Endothelial cell of umbilical vein (primary cell): ENCODE measurements around the gene GABARAPL1. TPM values are rescaled to one million over a fixed set of nuclear protein-coding genes. Genes with fewer than 3 reads are reported as not detected.

ENCODE experiments used
- BruUV-seq: library from RNA; stranded (reverse); fragments of 400-500 nt; replicated peaks from 2 replicates; lab custom pipeline; 2021; lab: Mats Ljungman, UMichigan
- CTCF ChIA-PET: fragments of 300-600, 350-600 bp; sonication (Branson Sonifier 250); formaldehyde crosslinking; loops from one replicate; lab custom pipeline; 2021; ENCODE audit warnings: antibody characterized with exemption, inconsistent platforms; lab: Charles Lee
- POLR2A ChIA-PET: fragments of 300-600, 350-600 bp; sonication (Branson Sonifier 250); formaldehyde crosslinking; loops from one replicate; lab custom pipeline; 2021; ENCODE audit warnings: antibody characterized with exemption, inconsistent platforms; lab: Charles Lee
- DNase-seq: peaks from one replicate; pipeline ENCODE4 v3.0.0-alpha.2; 2011; ENCODE audit warnings: low read depth, low spot score
- FAIRE-seq: peaks from 2 replicates; lab custom pipeline; 2011; peaks lifted over from hg19 to GRCh38; lab: Jason Lieb, UNC
- H2AFZ ChIP-seq: 2 replicates; pipeline ENCODE4 v1.6.0; 2012; ENCODE audit warnings: low read depth, low read length, control low read depth, inconsistent platforms
- H3K27ac ChIP-seq: 2 replicates; pipeline ENCODE4 v1.5.1; 2011; ENCODE audit warnings: low read depth, mild to moderate bottlenecking, control low read depth, low read length, moderate library complexity; ENCODE audit not compliant: insufficient read depth
- H3K27me3 ChIP-seq, 2 experiments: 2 replicates each; pipeline versions ENCODE4 v1.6.0 to v1.6.1; 2011; ENCODE audit warnings: low read length in 2 of 2, mixed read lengths in 1 of 2; ENCODE audit not compliant: control insufficient read depth in 2 of 2, insufficient read depth in 2 of 2
- H3K36me3 ChIP-seq, 2 experiments: 2 replicates in 1 of 2; 3 replicates in 1 of 2; pipeline ENCODE4 v1.5.1; 2011; ENCODE audit warnings: low read length in 2 of 2, mild to moderate bottlenecking in 1 of 2, moderate library complexity in 1 of 2; ENCODE audit not compliant: control insufficient read depth in 2 of 2, insufficient read depth in 2 of 2; ENCODE audit errors: extremely low read depth in 1 of 2
- H3K4me1 ChIP-seq: 3 replicates; pipeline ENCODE4 v1.5.1; 2011; ENCODE audit warnings: mild to moderate bottlenecking, low read length; ENCODE audit not compliant: control insufficient read depth, insufficient read depth; ENCODE audit errors: extremely low read depth
- H3K4me2 ChIP-seq: 2 replicates; pipeline ENCODE4 v1.6.1; 2011; ENCODE audit warnings: low read length, control low read depth, mixed read lengths; ENCODE audit not compliant: insufficient read depth
- H3K4me3 ChIP-seq, 3 experiments: fragments of 200-600 bp in 1 of 3; sonication (generic), shearing (Covaris generic) in 1 of 3; replicated peaks in 1 of 3; 2 replicates each; pipeline ENCODE4 v1.5.1; 2011 to 2016; ENCODE audit warnings: control low read depth in 3 of 3, low read length in 3 of 3, mild to moderate bottlenecking in 2 of 3, inconsistent platforms in 1 of 3, low read depth in 1 of 3, moderate library complexity in 1 of 3; ENCODE audit not compliant: insufficient read depth in 1 of 3
- H3K79me2 ChIP-seq: 2 replicates; pipeline ENCODE4 v1.6.0; 2012; ENCODE audit warnings: low read length, inconsistent platforms; ENCODE audit not compliant: control insufficient read depth, insufficient read depth
- H3K9ac ChIP-seq: replicated peaks from 2 replicates; pipeline ENCODE3; 2011; ENCODE audit warnings: low read length, control low read depth; ENCODE audit not compliant: insufficient read depth; ENCODE audit errors: extremely low read depth
- H3K9me1 ChIP-seq: replicated peaks from 3 replicates; pipeline ENCODE4 v1.6.0; 2011; ENCODE audit warnings: mild to moderate bottlenecking, low read length; ENCODE audit not compliant: control insufficient read depth, insufficient read depth; ENCODE audit errors: extremely low read depth
- H3K9me3 ChIP-seq: replicated peaks from 2 replicates; pipeline ENCODE4 v1.5.1; 2012; ENCODE audit warnings: low read length, inconsistent platforms; ENCODE audit not compliant: control insufficient read depth, insufficient read depth
- H4K20me1 ChIP-seq: replicated peaks from 2 replicates; pipeline ENCODE3; 2011; ENCODE audit warnings: mild to moderate bottlenecking, low read length; ENCODE audit not compliant: control insufficient read depth, insufficient read depth; ENCODE audit errors: extremely low read depth
- CTCF ChIP-seq, 2 donors: IDR thresholded peaks; 1 replicate in 1 of 2; 2 replicates in 1 of 2; pipeline ENCODE4 v1.5.1; 2011; ENCODE audit warnings: low read length in 2 of 2, mild to moderate bottlenecking in 2 of 2, moderate library complexity in 2 of 2, control low read depth in 1 of 2, inconsistent platforms in 1 of 2, low read depth in 1 of 2; ENCODE audit not compliant: insufficient read depth in 1 of 2; ENCODE audit errors: extremely low read depth in 1 of 2
- EZH2 ChIP-seq: IDR thresholded peaks from 2 replicates; pipeline ENCODE4 v1.6.1; 2012; ENCODE audit warnings: borderline replicate concordance, low read depth, mild to moderate bottlenecking, moderate library complexity, low read length, inconsistent platforms; ENCODE audit not compliant: severe bottlenecking
- FOS ChIP-seq: IDR thresholded peaks from 2 replicates; pipeline ENCODE4 v1.6.1; 2011; ENCODE audit warnings: mild to moderate bottlenecking, low read length, moderate library complexity, borderline replicate concordance; ENCODE audit not compliant: insufficient read depth
- GATA2 ChIP-seq: IDR thresholded peaks from 2 replicates; pipeline ENCODE4 v1.7.0; 2011; ENCODE audit warnings: low read depth, mild to moderate bottlenecking, moderate library complexity, mixed read lengths, low read length; ENCODE audit not compliant: insufficient read length, insufficient read depth
- JUN ChIP-seq: IDR thresholded peaks from 2 replicates; pipeline ENCODE4 v1.6.1; 2011; ENCODE audit warnings: borderline replicate concordance, low read depth; ENCODE audit not compliant: insufficient read length, insufficient read depth
- MAX ChIP-seq: IDR thresholded peaks from 2 replicates; pipeline ENCODE4 v1.6.1; 2011; ENCODE audit not compliant: insufficient read depth, insufficient read length
- MYC ChIP-seq: IDR thresholded peaks from one replicate; pipeline ENCODE4 v1.6.1; 2011; ENCODE audit warnings: mild to moderate bottlenecking, low read depth, low read length
- POLR2A ChIP-seq: IDR thresholded peaks from 2 replicates; pipeline ENCODE4 v1.6.1; 2012; ENCODE audit warnings: low read depth, mild to moderate bottlenecking, control low read depth, low read length
- dilution Hi-C: fragments of 300-500 bp; cut with MboI; formaldehyde crosslinking; loops from one replicate; pipeline ENCODE4 v1.15.0; 2019; ENCODE audit warnings: low sequenced_read_pairs; ENCODE audit not compliant: extremely low pct_ligation_motif_present
- intact Hi-C: fragments of 100-400 bp; cut with micrococcal nuclease; formaldehyde crosslinking; loops from one replicate; pipeline ENCODE4 v1.10.0; 2022
- polyA plus RNA-seq, 4 experiments: library from polyadenylated mRNA; depleted of rRNA in 3 of 4; stranded (reverse) in 3 of 4; unstranded in 1 of 4; fragments of >200 nt; gene quantifications; 2 replicates each; pipeline versions ENCODE4 v1.2.1 to v1.2.3, GENCODE V29; 2011 to 2012; ENCODE audit warnings: missing spikeins in 1 of 4
- total RNA-seq: library from RNA; stranded (reverse); gene quantifications from 2 replicates; pipeline ENCODE4 v1.2.3, GENCODE V29; 2021

Gene GABARAPL1
- total and polyA plus RNA-seq, 2 donors (not counting 3 experiments of a cell fraction or from before 2014, with no cell fraction given), result 59.4 to 65.6 TPM

- BruUV-seq, result no TSS peak
- no peak for TF ChIP-seq FOS
- TF ChIP-seq GATA2, result no peak
- TF ChIP-seq MAX, result no peak
- no peak for TF ChIP-seq CTCF (IDR thresholded peaks at IDR 0.05; ENCODE audit: extremely low read depth in 1 of 2, insufficient read depth in 1 of 2, low read depth in 1 of 2, low read length in 2 of 2)
- no peaks in the 10 kb centered on the region for H3K9me1 ChIP-seq
- no peaks in the 10 kb centered on the region for H4K20me1 ChIP-seq
- ChIA-PET CTCF (interaction anchor here (0.7 to 1.2 kb wide), 2 partner anchors 8 to 14 kb away, joined by 3 to 6 read pairs; no protein-coding TSS in a partner anchor), POLR2A (no interaction called here)
- intact Hi-C loops, result no loop called here
- H3K9ac ChIP-seq, result no peak overlapping the region
- H2AFZ ChIP-seq, result no peak overlapping the region
- FAIRE-seq (no peak), DNase-seq (no peak)
- dilution Hi-C loops, result no loop called here
- H3K79me2 ChIP-seq, result no peaks in the 10 kb centered on the region
- H3K4me2 ChIP-seq, result no peak overlapping the region
- H3K9me3 ChIP-seq, result no peaks in the 10 kb centered on the region
- H3K27me3 ChIP-seq, result no peaks in the 10 kb centered on the region
- no peak overlapping the region for H3K27ac ChIP-seq
- peaks cover 7 to 8% of the 10 kb centered on the region in 2 experiments for H3K36me3 ChIP-seq
- no peaks in the 10 kb centered on the region for H3K4me1 ChIP-seq
- no peak overlapping the region for H3K4me3 ChIP-seq
These were observed 15.0 kb downstream of the GABARAPL1 start for GRCh38 chr12:10227648-10228047.

- BruUV-seq, result no TSS peak
- H3K4me2 ChIP-seq, result no peak overlapping the region
- H2AFZ ChIP-seq, result no peak overlapping the region
- ChIA-PET CTCF (interaction anchor here (0.9 kb wide), 1 partner anchor 484 kb away, joined by 3 read pairs; no protein-coding TSS in a partner anchor), POLR2A (no interaction called here)
- DNase-seq, result no peak
- dilution Hi-C loops, result no loop called here
- no peaks in the 10 kb centered on the region for H3K9me1 ChIP-seq
- TF ChIP-seq JUN (no peak), GATA2 (no peak), MYC (no peak), EZH2 (no peak), POLR2A (no peak)
- H4K20me1 ChIP-seq, result no peaks in the 10 kb centered on the region
- no peak for FAIRE-seq
- H3K4me1 ChIP-seq, result no peaks in the 10 kb centered on the region
- intact Hi-C loops, result loop anchor here (10.0 kb wide), 1 partner anchor 1250 kb away; no protein-coding TSS in a partner anchor
- H3K9ac ChIP-seq, result no peak overlapping the region
- no peaks in the 10 kb centered on the region for H3K9me3 ChIP-seq
- peaks cover 0 to 2% of the 10 kb centered on the region in 2 experiments for H3K36me3 ChIP-seq
- no peak overlapping the region for H3K4me3 ChIP-seq
- H3K27me3 ChIP-seq, result no peaks in the 10 kb centered on the region
- no peak overlapping the region for H3K27ac ChIP-seq
- no peaks in the 10 kb centered on the region for H3K79me2 ChIP-seq
These were observed 21.9 kb downstream of the GABARAPL1 start for GRCh38 chr12:10234562-10234961.
